Measurements from ENCODE around the gene SH3BP1.
A peak's percentile ranks its signal among the peaks of the same experiment; 100 is the strongest.
"Not testable (repeated sequence)": the region's sequence is repeated elsewhere in the genome, so short reads cannot be mapped to it uniquely, and the experiment has no call there.

The SH3BP1 gene, protein sequence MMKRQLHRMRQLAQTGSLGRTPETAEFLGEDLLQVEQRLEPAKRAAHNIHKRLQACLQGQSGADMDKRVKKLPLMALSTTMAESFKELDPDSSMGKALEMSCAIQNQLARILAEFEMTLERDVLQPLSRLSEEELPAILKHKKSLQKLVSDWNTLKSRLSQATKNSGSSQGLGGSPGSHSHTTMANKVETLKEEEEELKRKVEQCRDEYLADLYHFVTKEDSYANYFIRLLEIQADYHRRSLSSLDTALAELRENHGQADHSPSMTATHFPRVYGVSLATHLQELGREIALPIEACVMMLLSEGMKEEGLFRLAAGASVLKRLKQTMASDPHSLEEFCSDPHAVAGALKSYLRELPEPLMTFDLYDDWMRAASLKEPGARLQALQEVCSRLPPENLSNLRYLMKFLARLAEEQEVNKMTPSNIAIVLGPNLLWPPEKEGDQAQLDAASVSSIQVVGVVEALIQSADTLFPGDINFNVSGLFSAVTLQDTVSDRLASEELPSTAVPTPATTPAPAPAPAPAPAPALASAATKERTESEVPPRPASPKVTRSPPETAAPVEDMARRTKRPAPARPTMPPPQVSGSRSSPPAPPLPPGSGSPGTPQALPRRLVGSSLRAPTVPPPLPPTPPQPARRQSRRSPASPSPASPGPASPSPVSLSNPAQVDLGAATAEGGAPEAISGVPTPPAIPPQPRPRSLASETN

DNA sequence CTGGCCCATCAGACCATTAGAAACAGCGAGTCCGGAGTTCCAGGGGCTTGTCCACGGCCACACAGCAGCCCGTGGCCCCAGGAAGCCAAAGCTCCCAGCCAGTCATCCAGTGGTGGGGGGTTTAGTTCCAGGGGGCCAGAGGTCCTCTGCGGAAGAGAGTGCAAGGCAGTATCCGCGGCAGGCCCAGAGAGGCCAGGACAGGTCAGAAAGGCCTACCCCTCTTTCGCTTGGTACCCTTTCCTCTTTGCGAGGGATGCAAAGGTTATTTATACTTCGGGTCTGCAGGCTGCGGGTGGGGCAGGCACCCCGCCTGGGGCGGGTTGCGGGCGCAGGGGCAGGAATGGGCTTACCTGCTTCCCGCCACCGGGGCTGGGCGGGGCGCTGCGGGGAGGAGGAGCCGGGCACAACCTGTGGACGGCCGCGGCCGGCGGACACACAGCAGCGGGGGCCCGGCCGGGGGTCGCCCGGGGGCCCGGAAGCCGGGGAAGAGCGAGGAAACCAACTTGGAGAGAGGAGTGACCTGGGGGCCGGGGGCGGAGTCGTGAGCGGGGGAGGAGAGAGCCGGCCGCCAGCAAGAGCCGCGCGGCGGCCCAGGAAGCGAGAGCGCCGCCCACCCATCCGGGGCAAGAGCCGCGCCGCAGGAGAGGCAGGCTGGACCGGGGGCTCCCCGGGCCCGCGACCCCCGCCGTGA lies at the start of gene SH3BP1:
Gene SH3BP1 (plus strand): TSS at position 600 of the 691 bp plus-strand sequence. CDS start 119 bp downstream, outside the sequence.
- DNase-seq (ENCODE audit: low spot score) (no peak), FAIRE-seq (no peak)

DNA sequence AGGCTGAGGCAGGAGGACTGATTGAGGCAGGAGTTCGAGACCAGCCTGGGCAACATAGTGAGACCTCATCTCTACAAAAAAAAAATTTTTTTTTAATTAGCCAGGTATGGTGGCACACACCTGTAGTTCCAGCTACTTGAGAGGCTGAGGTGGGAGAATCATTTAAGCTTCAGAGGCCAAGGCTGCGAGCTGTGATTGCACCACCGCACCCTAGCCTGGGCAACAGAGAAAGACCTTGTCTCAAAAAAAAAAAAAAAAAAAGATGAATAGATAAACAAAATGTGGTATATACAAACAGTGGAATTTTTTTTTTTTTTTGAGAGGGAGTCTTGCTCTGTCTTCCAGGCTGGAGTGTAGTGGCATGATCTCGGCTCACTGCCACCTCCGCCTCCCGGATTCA lies 48.4 kb upstream of the SH3BP1 start:
- DNase-seq (ENCODE audit: low spot score); FAIRE-seq: not testable (repeated sequence)

DNA sequence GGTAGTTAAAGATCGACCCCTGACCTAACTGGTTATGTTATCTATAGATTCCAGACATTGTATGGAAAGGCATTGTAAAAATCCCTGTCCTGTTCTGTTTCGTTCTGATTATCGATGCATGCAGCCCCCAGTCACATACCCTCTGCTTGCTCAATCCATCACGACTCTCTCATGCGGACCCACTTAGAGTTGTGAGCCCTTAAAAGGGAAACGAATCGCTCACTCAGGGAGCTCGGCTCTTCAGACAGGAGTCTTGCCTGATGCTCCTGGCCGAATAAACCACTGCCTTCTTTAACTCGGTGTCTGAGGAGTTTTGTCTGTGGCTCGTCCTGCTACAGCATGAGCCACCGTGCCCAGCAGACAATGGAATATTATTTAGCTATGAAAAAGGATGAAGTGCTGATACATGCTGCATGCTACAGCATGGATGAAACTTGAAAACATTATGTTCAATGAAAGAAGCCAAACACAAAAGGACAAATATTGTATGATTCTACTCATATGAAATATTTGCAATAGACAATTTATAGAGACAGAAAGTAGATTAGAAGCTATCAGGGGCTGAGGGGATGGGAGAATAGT lies 47.6 kb upstream of the SH3BP1 start:
- FAIRE-seq (no peak), DNase-seq (ENCODE audit: low spot score) (no peak)

DNA sequence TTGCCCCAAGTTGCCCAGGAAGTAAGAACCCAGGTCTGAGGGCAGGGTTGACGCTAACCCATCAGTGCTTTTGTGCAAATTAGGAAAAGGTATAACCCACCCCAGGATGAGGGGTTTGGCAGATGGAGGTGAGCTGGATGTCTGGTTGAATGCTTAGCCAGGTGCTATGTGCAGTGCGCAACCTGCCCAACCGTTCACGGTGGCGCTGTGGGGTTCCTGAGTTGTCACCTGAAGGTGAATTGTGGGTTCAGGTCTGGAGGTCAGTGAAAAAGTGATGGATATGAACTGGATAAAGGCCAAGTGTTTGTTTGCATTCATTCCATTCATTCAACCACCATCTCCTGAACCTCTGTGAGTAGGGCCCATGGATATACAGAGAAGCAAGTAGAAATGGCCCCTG lies 45.2 kb upstream of the SH3BP1 start:
- DNase-seq (ENCODE audit: low spot score) (no peak), FAIRE-seq (no peak)

DNA sequence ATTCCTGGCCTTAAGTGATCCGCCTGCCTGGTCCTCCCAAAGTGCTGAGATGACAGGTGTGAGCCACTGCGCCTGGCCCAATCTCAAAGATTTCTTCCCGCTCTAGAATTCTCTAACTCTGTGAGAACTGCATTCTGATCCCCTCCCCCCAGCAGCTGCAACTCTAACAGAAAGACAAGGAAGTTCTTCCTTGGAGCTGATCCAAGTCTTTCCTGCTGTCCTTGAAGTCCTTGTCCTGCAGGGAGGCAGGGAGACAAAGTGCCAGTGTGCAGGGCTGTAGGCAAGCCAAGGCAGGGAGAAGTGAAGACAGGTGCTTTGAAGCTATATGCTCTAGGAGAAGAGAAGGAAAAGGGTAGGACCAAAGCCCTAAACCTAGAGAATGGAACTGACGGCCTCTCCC lies 40.3 kb upstream of the SH3BP1 start:
- FAIRE-seq: no peak
- DNase-seq (ENCODE audit: low spot score): no peak

DNA sequence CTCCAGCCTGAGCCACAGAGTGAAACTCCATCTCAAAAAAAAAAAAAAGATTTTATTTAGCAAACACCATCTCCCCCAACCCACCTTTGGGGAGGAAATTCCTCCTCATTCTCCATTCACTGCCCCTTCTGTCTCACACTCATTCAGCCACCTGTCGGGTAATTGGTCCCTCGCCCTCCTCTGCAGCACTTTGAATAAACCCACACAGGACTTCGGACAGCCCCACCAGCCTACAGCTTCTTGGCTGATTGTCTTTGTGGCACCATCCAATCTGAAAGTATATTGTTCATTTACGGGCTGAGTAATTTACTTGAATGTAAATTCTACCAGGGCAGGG lies 38.3 kb upstream of the SH3BP1 start:
- DNase-seq (ENCODE audit: low spot score) (no peak), FAIRE-seq (no peak)

DNA sequence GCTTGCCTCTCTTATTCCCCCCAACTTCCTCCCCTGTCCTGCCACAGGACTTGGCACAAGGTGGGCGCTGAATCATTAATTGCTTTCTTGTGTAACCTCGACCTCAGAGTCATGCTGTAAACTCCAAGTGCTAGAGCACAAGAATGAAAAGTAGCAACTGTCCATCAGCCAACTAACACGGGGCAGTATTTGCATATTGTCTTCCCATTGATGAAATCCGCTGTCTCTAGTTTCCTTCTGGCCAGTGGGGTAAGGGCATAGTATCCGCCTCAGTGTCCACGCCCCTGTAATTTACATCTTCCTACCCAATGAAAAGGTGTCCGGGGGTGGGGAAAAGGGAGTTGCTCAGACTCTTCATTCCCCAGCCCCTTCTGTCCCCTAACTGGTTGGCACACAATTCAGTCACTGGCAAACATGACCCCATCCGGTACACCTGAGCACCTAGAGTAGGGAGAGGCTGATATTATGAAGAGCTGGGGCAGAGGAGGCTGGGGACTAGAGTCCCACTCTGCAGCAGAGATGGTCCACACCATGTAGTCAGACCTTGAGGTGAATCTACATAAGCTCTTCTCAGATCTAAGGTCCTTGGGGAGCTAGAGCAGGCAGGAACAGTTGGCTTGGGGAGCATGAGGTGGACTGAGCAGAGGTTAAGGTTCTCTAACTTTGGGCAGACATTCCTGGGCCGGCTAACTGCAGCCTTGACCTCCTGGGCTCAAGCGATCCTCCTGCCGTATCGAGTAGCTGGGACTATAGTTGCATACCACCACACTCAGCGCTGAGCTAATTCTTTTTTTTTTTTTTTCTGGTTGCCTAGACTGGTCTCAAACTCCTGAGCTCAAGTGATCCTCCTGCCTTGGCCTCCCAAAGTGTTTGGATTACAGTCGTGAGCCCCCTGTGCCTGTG lies 37.7 kb upstream of the SH3BP1 start:
- DNase-seq (ENCODE audit: low spot score): peak; percentile 4
- FAIRE-seq: no peak

DNA sequence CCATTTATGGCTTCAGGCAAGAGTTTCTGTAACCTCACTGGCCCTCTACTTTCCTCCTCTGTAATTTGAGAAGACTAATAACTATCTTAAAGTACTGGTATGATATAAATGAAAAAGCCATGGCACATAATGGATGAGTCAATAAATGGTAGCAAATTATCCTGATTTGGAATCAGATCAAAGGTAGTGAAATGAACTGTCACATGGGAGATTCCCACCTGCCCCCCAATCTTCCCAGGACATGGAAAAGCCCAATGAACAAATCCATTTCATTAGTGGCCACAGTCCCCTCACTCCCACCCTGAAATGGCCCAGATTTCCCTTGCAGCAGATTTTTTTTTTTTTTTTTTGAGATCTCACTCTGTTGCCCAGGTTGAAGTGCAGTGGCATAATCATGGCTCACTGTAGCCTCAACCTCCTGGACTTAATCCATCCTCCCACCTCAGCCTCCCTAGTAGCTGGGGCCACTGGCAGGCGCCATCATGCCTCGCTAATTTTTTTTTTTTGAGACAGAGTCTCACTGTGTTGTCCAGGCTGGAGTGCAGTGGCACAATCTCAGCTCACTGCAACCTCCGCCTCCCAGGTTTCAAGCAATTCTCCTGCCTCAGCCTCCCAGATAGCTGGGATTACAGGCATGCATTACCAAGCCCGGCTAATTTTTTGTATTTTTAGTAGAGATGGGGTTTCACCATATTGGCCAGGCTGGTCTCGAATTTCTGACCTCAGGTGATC lies 36.8 kb upstream of the SH3BP1 start:
- not testable (repeated sequence) for DNase-seq (ENCODE audit: low spot score); FAIRE-seq

DNA sequence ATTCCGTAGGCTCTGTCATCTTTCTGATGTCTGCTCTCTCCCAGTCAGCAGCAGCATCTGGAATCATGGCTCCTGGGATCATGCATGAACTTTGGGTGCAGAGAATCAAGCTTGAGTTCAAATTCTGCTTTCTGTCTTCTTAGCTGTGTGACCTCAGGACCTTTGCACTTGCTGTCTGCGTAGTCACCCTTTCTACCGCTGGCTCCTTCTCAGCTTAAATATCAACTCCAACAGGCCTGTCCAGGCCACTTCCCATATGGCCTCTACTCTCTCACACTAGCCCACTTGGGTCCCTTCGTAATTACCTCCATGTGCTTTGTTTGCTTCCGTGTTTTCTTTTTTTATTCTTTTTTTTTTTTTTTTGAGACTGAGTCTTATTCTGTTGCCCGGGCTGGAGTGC lies 35.4 kb upstream of the SH3BP1 start:
- no peak for DNase-seq (ENCODE audit: low spot score)
- FAIRE-seq: no peak

DNA sequence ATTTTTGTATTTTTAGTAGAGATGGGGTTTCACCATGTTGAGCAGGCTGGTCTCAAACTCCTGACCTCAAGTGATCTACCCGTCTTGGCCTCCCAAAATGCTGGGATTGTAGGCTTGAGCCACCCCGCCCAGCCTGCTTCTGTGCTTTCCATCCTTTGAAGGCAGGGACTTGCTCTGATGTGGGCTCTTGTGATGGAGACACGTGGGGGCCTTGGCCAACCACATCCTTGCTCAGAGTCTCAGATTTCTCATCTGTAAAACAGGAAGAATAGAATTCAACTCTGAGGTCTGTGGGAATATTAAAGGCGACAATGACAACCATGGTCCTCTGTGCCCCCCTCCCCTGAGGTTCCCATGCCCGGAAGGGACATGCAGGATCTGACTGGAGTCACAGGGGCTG lies 34.6 kb upstream of the SH3BP1 start:
- FAIRE-seq (no peak), DNase-seq (ENCODE audit: low spot score) (no peak)

DNA sequence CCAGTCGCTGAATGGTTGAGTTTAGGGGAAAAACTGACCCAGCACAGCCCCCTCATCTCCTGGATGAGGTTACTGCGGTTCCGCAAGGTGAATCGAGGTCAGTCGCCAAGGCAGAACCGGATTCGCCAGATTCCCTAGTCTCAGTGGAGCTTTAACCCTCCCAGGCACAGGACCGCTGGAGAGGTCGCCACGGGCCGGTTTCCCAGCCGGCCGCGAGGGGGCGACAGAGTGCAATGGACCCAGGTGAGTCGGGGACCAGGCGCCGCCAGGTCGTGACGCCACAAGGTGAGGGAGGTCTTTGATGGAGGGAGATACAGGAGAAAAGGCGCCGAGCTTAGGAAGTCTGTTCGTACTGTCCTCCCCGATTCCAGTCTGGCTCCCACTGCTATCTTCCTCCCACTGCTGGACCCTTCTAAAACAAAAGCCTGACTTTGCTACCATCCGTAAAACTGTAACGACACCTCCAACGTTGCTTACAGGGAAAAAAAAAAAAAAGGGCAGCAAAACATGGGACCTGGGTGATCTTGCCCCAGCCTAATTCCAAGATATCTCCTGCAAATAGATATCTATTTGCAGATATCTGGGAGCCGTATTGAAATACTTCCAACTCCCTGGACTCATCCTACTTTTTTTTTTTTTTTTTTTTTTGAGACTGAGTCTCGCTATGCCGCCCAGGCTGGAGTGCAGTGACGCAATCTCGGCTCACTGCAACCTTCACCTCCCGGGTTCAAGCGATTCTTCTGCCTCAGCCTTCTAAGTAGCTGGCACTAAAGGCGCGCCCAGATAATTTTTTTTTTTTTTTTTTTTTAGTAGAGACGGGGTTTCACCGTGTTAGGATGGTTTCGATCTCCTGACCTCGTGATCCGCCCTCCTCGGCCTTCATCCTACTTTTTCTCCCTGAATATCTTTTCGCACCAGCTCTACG lies 32.2 kb upstream of the SH3BP1 start:
- DNase-seq (ENCODE audit: low spot score): peak; percentile 55
- FAIRE-seq: no peak

DNA sequence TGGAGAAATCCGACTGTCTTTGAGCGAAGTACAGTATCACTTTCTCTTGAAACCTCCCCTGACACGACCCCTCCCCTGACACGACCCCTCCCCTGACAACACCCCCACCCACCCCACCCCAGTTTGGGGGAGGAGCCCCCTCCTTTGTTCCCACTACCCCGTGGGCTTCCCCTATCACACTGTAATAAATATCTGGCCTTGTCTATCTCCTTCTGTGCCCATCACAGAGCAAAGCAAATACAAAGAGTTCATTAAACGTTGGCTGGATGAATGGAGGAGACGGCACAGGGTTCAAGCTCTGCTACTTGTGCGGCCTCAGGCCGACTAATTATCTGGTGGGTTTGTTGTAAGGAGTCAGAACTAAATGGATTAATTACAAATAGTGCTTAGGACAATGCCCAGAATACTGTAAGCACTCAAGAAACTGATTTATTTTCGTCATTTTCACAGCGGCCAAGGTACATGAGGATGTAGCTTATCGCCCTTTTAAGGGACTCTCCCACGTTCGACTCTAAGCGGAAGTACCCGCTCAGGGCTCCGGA lies 31.5 kb upstream of the SH3BP1 start:
- no peak for FAIRE-seq
- DNase-seq (ENCODE audit: low spot score): no peak

DNA sequence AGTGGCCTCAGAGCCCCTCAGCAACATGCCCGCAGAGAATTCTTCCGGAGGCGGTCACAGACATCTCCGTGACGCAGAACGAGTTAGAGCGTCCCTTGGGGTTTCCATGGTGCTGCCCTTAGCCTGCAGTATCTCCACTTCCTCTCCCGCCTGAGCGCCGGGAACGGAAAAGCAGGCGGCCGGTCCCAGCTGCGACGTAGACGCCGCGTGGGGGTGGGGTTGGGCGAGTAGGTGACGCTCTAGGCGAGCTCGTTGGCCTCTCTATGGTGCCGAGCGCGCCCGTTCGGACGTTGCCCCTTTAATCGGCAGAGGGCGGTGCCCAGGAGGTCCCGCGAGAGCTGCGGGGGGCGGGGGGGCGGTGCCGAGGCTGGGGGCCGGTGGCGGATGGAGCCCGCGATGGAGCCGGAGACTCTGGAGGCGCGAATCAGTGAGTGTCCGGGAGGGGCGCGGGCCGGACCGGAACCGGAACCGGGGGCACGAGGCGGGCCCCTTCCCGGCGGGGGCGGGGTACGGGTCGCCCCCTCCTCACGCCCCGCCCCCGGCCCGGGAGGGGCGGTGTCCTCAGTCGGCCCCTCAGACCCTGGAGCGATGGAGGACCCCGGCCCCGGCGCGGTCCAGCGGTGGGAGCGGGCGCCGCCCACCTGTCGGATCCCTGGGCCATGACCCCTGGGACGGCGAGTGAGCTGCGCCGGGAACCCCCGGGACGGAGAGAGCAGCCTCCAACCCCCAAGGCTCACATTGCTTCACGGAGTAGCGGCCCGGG lies 30.8 kb upstream of the SH3BP1 start, which contains the start of gene GGA1:
Gene GGA1 (plus strand): TSS at position 358 of the 763 bp plus-strand sequence. CDS start 27 bp downstream, at position 385.
- FAIRE-seq (peak; percentile 65), DNase-seq (ENCODE audit: low spot score) (peak; percentile 93)

DNA sequence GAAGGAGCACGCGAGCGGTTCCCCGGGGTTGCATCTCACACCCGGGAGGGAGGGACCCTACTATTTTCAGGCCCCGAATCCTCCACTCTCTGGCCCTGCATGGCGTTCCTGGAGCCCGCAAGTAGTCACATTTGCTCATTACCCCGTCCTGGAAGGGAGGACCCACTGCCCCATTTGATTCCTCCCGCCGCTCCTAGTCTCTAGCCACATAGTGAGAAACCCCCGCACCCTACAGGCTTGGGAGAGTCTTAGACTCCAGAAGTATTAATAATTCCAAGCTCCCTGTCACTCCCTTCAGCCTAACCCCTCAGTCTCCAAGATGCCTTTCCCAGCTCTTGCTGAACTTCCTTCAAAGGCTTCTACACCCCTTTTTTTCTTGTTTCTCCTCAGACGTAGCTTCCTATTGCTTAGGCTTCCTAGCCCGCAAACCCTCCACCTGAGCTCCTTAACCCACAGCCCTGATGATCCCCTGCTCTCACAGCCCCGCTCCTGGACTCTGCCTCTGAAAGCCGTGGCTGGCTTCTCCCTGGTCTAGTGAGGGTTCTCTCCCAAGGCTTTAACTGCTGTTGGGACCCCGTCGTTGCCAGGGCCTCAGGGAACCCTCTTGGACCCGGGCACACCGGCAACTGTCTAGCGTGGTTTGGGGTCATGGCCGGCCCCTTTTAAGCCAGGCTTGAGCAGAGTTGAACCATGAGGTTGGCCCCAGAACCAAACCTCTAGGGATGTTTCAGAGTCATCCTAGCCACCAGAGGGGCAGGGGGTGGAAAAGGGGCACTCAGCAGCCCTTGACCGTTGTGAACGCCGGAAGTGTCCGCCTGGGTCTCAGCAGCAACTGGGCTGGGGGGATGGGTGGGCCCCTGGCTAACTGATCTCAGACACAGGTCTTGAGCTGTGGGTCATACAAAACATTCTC lies 30.0 kb upstream of the SH3BP1 start:
- no peak for FAIRE-seq
- peak; percentile 21 for DNase-seq (ENCODE audit: low spot score)

DNA sequence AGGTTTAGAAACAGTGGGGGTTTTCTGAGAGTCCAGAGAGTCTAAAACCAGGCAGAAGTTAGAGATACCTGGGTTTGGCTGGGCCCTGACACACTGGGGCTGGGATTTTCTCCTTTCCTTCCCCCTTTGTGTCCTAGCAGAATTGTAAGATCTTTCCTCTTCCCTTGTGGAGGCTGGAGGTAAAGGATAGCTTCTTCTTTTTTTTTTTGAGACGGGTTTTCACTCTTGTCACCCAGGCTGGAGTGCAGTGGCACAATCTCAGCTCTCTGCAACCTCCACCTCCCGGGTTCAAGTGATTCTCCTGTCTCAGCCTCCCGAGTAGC lies 29.4 kb upstream of the SH3BP1 start:
- not testable (repeated sequence) for DNase-seq (ENCODE audit: low spot score); FAIRE-seq

DNA sequence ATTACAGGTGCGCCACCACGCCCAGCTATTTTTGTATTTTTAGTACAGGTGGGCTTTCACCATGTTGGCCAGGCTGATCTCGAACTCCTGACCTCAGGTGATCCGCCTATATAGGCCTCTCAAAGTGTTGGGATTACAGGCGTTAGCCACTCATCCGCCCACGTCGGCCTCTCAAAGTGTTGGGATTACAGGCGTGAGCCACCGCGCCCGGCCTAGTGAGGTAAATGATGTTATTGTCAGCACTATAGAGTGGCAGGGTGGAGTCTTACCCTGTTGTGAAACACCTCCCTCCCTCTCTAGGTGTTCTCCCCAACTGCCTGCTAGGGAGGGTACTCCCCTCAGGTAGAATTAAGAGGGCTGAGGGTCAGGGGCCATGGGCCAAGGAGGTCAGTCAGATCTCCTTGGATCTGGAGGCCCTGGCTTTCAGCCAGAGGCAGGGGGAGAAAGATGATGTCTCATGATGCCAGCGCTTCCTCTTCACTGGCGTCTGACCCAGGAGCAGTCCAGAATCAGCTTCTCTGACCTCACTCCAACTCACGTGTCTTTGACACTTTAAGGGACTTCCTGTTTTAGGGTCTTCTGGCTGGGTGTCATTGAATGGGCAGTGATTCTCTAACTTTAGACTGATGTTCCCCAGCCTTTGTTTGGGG lies 28.9 kb upstream of the SH3BP1 start:
- FAIRE-seq (no peak), DNase-seq (ENCODE audit: low spot score) (no peak)
